H1 (cell line): Measurements from ENCODE around the gene CBFA2T2. TPM values are rescaled to one million over a fixed set of nuclear protein-coding genes. Genes with fewer than 3 reads are reported as not detected.

Experiments used
- CTCF ChIA-PET: fragments of 300-600 bp; sonication (Branson Sonifier 250); formaldehyde crosslinking; loops from one replicate; lab custom pipeline; 2021; ENCODE audit not compliant: partially characterized antibody; lab: Charles Lee
- POLR2A ChIA-PET: fragments of 300-600 bp; sonication (Branson Sonifier 250); formaldehyde crosslinking; loops from one replicate; lab custom pipeline; 2021; ENCODE audit warnings: inconsistent platforms; ENCODE audit not compliant: partially characterized antibody; lab: Charles Lee
- DNase-seq, 2 experiments: peaks; one replicate each; pipeline versions ENCODE4 v3.0.0 to v3.0.0-alpha.2; 2010 to 2022; ENCODE audit warnings: low spot score in 2 of 2, low read depth in 1 of 2, mixed read lengths in 1 of 2
- FAIRE-seq: peaks from 2 replicates; lab custom pipeline; 2011; peaks lifted over from hg19 to GRCh38; lab: Jason Lieb, UNC
- H2AFZ ChIP-seq: 2 replicates; pipeline ENCODE4 v1.8.1; 2012; ENCODE audit warnings: low read length, inconsistent platforms
- H2AK5ac ChIP-seq: 2 replicates; pipeline ENCODE4 v1.6.1; 2013; ENCODE audit warnings: low read depth, low read length
- H2BK120ac ChIP-seq: replicated peaks from 2 replicates; pipeline ENCODE3; 2013; ENCODE audit warnings: low read depth, low read length, inconsistent platforms
- H2BK12ac ChIP-seq: 2 replicates; pipeline ENCODE4 v1.6.1; 2013; ENCODE audit warnings: low read depth, low read length
- H2BK15ac ChIP-seq: 2 replicates; pipeline ENCODE4 v1.6.1; 2013; ENCODE audit warnings: low read length
- H2BK20ac ChIP-seq: 2 replicates; pipeline ENCODE4 v1.6.1; 2013; ENCODE audit warnings: low read length
- H2BK5ac ChIP-seq: 2 replicates; pipeline ENCODE4 v1.6.1; 2013; ENCODE audit warnings: low read depth, low read length
- H3K14ac ChIP-seq: 2 replicates; pipeline ENCODE4 v1.6.1; 2013; ENCODE audit warnings: inconsistent platforms; ENCODE audit not compliant: insufficient read length
- H3K18ac ChIP-seq: 2 replicates; pipeline ENCODE4 v1.6.1; 2013; ENCODE audit warnings: low read length; ENCODE audit errors: extremely low read depth
- H3K23ac ChIP-seq: 2 replicates; pipeline ENCODE4 v1.6.1; 2013; ENCODE audit warnings: inconsistent platforms; ENCODE audit not compliant: insufficient read length
- H3K23me2 ChIP-seq: 2 replicates; pipeline ENCODE4 v1.6.1; 2013; ENCODE audit warnings: low read depth, low read length
- H3K27ac ChIP-seq: 2 replicates; pipeline ENCODE4 v1.6.1; 2011; ENCODE audit warnings: low read depth, low read length, inconsistent platforms
- H3K27me3 ChIP-seq, 4 experiments: replicated peaks in 1 of 4; 1 replicate in 1 of 4; 2 replicates in 3 of 4; pipeline versions ENCODE4 v1.6.1 to v1.8.1; 2011 to 2013; ENCODE audit warnings: low read length in 3 of 4, mild to moderate bottlenecking in 3 of 4, inconsistent platforms in 2 of 4, mixed read lengths in 2 of 4, moderate library complexity in 1 of 4; ENCODE audit not compliant: control insufficient read depth in 3 of 4, insufficient read depth in 3 of 4; ENCODE audit errors: extremely low read depth in 1 of 4
- H3K36me3 ChIP-seq, 4 experiments: 2 replicates each; pipeline versions ENCODE4 v1.6.1 to v1.8.1; 2011 to 2013; ENCODE audit warnings: mild to moderate bottlenecking in 4 of 4, low read length in 3 of 4, moderate library complexity in 2 of 4, control low read depth in 1 of 4, inconsistent platforms in 1 of 4; ENCODE audit not compliant: insufficient read depth in 4 of 4, control insufficient read depth in 2 of 4
- H3K4ac ChIP-seq: replicated peaks from 2 replicates; pipeline ENCODE3; 2013; ENCODE audit warnings: low read length, low read depth, mixed read lengths, inconsistent platforms; ENCODE audit not compliant: insufficient read length
- H3K4me1 ChIP-seq, 4 experiments: replicated peaks in 1 of 4; 1 replicate in 1 of 4; 2 replicates in 3 of 4; pipeline versions ENCODE4 v1.6.1 to v1.8.1; 2011 to 2013; ENCODE audit warnings: low read length in 3 of 4, inconsistent platforms in 2 of 4, mixed read lengths in 1 of 4; ENCODE audit not compliant: insufficient read depth in 4 of 4, control insufficient read depth in 3 of 4
- H3K4me2 ChIP-seq, 2 experiments: 2 replicates each; pipeline versions ENCODE4 v1.6.1 to v1.8.1; 2011 to 2013; ENCODE audit warnings: low read depth in 2 of 2, low read length in 2 of 2, control low read depth in 1 of 2, inconsistent platforms in 1 of 2, mild to moderate bottlenecking in 1 of 2; ENCODE audit not compliant: insufficient read depth in 1 of 2
- H3K4me3 ChIP-seq, 4 experiments: fragments of 200-600, 300-600 bp in 1 of 4; sonication (generic), shearing (Covaris generic), sonication (Bioruptor Twin) in 1 of 4; 2 replicates each; pipeline versions ENCODE4 v1.5.1 to v1.8.1; 2011 to 2016; ENCODE audit warnings: low read length in 4 of 4, low read depth in 3 of 4, control low read depth in 2 of 4, inconsistent platforms in 2 of 4, mild to moderate bottlenecking in 2 of 4, mixed read lengths in 1 of 4, moderate library complexity in 1 of 4; ENCODE audit not compliant: insufficient read depth in 2 of 4; ENCODE audit errors: extremely low read depth in 1 of 4
- H3K56ac ChIP-seq: replicated peaks from 2 replicates; pipeline ENCODE3; 2013; ENCODE audit warnings: low read depth, mild to moderate bottlenecking, mixed read lengths, low read length, inconsistent platforms; ENCODE audit not compliant: insufficient read length
- H3K79me1 ChIP-seq: 2 replicates; pipeline ENCODE4 v1.6.1; 2013; ENCODE audit warnings: low read depth, low read length, control low read depth
- H3K79me2 ChIP-seq, 2 experiments: 2 replicates each; pipeline versions ENCODE4 v1.6.1 to v1.8.1; 2012 to 2013; ENCODE audit warnings: low read length in 2 of 2, mild to moderate bottlenecking in 2 of 2, inconsistent platforms in 1 of 2; ENCODE audit not compliant: insufficient read depth in 2 of 2, control insufficient read depth in 1 of 2
- H3K9ac ChIP-seq, 4 experiments: replicated peaks in 1 of 4; 1 replicate in 1 of 4; 2 replicates in 3 of 4; pipeline versions ENCODE4 v1.6.1 to v1.8.1; 2011 to 2013; ENCODE audit warnings: low read depth in 3 of 4, low read length in 3 of 4, control low read depth in 2 of 4, mild to moderate bottlenecking in 2 of 4, moderate library complexity in 2 of 4, inconsistent platforms in 1 of 4; ENCODE audit errors: extremely low read depth in 1 of 4
- H3K9me3 ChIP-seq, 2 experiments: 2 replicates each; pipeline versions ENCODE4 v1.6.1 to v1.8.1; 2012 to 2013; ENCODE audit warnings: mild to moderate bottlenecking in 2 of 2, moderate library complexity in 2 of 2, control low read depth in 1 of 2, inconsistent platforms in 1 of 2, low read depth in 1 of 2, low read length in 1 of 2, mixed read lengths in 1 of 2; ENCODE audit not compliant: insufficient read depth in 2 of 2
- H4K20me1 ChIP-seq, 2 experiments: replicated peaks in 1 of 2; 2 replicates each; pipeline versions ENCODE3 to v1.8.1; 2011 to 2013; ENCODE audit warnings: inconsistent platforms in 2 of 2, low read length in 2 of 2, mild to moderate bottlenecking in 1 of 2; ENCODE audit not compliant: insufficient read depth in 2 of 2, control insufficient read depth in 1 of 2
- H4K5ac ChIP-seq: 2 replicates; pipeline ENCODE4 v1.6.1; 2013; ENCODE audit warnings: low read length, low read depth, mixed read lengths, inconsistent platforms; ENCODE audit not compliant: insufficient read length
- H4K8ac ChIP-seq: 2 replicates; pipeline ENCODE4 v1.8.0; 2013; ENCODE audit warnings: mild to moderate bottlenecking, moderate library complexity, low read length, inconsistent platforms; ENCODE audit not compliant: insufficient read depth; ENCODE audit errors: extremely low read depth
- H4K91ac ChIP-seq: replicated peaks from 2 replicates; pipeline ENCODE3; 2013; ENCODE audit warnings: low read length, mixed read lengths, inconsistent platforms; ENCODE audit not compliant: insufficient read length
- BCL11A ChIP-seq, 2 experiments: IDR thresholded peaks; one replicate each; pipeline ENCODE4 v1.6.1; 2011; ENCODE audit warnings: low read depth in 2 of 2, low read length in 2 of 2, mild to moderate bottlenecking in 2 of 2
- BRCA1 ChIP-seq: IDR thresholded peaks from 2 replicates; pipeline ENCODE4 v1.6.1; 2012; ENCODE audit warnings: low read depth, low read length, improper control_type of control experiment
- CEBPB ChIP-seq: IDR thresholded peaks from 2 replicates; pipeline ENCODE4 v1.6.1; 2012; ENCODE audit warnings: low read depth, low read length
- CHD1 ChIP-seq: IDR thresholded peaks from 2 replicates; pipeline ENCODE4 v1.6.1; 2012; ENCODE audit warnings: low read depth, low read length, improper control_type of control experiment
- CTBP2 ChIP-seq: IDR thresholded peaks from 2 replicates; pipeline ENCODE4 v1.7.0; 2011; ENCODE audit warnings: borderline replicate concordance, mild to moderate bottlenecking, moderate library complexity, mixed read lengths, low read length; ENCODE audit not compliant: insufficient read depth, insufficient read length
- KDM5A ChIP-seq: fragments of 200-600 bp; IDR thresholded peaks from 2 replicates; pipeline ENCODE4 v1.7.1; 2012; ENCODE audit warnings: mild to moderate bottlenecking, low read length, inconsistent platforms, mixed read lengths
- RFX5 ChIP-seq: IDR thresholded peaks from 2 replicates; pipeline ENCODE4 v1.6.1; 2011; ENCODE audit warnings: low read depth, low read length, improper control_type of control experiment, borderline replicate concordance
- RXRA ChIP-seq: IDR thresholded peaks from 2 replicates; pipeline ENCODE4 v1.6.1; 2011; ENCODE audit warnings: low read depth, mild to moderate bottlenecking, low read length, moderate library complexity; ENCODE audit not compliant: insufficient read depth
- SP4 ChIP-seq: IDR thresholded peaks from 2 replicates; pipeline ENCODE4 v1.6.1; 2012; ENCODE audit warnings: low read length, inconsistent platforms
- TAF7 ChIP-seq: optimal IDR thresholded peaks from 2 replicates; pipeline ENCODE3; 2011; ENCODE audit warnings: low read depth, mild to moderate bottlenecking, inconsistent platforms, low read length, moderate library complexity, borderline replicate concordance
- TBP ChIP-seq: IDR thresholded peaks from 2 replicates; pipeline ENCODE4 v1.6.1; 2011; ENCODE audit warnings: low read depth, low read length, improper control_type of control experiment
- TCF12 ChIP-seq: IDR thresholded peaks from 2 replicates; pipeline ENCODE4 v1.6.1; 2011; ENCODE audit warnings: low read depth, mild to moderate bottlenecking, low read length
- WGBS, 2 experiments: shearing (Covaris generic) in 1 of 2; methylation state at CpG; one replicate each; pipeline versions ENCODE4 v1.1.6 to v1.1.7; 2013 to 2015; ENCODE audit warnings: low lambda C conversion rate in 2 of 2, mixed read lengths in 2 of 2, inconsistent platforms in 1 of 2, low coverage in 1 of 2, missing lambda C conversion rate in 1 of 2; ENCODE audit not compliant: insufficient replicate concordance in 2 of 2, insufficient coverage in 1 of 2, insufficient read length in 1 of 2; ENCODE audit errors: extremely low coverage in 1 of 2, missing lambda C conversion rate in 1 of 2; 5-methylcytosine and 5-hydroxymethylcytosine counted together
- polyA plus RNA-seq, 7 experiments: library from polyadenylated mRNA; depleted of rRNA in 3 of 7; stranded (reverse) in 5 of 7; unstranded in 2 of 7; fragments of >200 nt in 5 of 7; fragments of 200-250 nt in 2 of 7; gene quantifications; 1 replicate in 5 of 7; 2 replicates in 1 of 7; 4 replicates in 1 of 7; pipeline versions ENCODE4 v1.2.1 to v1.2.3, GENCODE V29; 2011 to 2013; ENCODE audit warnings: missing spikeins in 2 of 7, mixed read lengths in 2 of 7
- total RNA-seq: library from RNA; stranded (reverse); fragmentation: NEBNext Ultra II Directional; extraction: Animal tissue kit (Norgen Biotek cat#: 25700); gene quantifications from 2 replicates; pipeline ENCODE4 v1.2.1, GENCODE V29; 2021

The CBFA2T2 gene
- total and polyA plus RNA-seq, 2 of the 8 experiments (the other 6 are each of a cell fraction or from before 2014, with no cell fraction given) = 11.6 to 12.9 TPM

DNA sequence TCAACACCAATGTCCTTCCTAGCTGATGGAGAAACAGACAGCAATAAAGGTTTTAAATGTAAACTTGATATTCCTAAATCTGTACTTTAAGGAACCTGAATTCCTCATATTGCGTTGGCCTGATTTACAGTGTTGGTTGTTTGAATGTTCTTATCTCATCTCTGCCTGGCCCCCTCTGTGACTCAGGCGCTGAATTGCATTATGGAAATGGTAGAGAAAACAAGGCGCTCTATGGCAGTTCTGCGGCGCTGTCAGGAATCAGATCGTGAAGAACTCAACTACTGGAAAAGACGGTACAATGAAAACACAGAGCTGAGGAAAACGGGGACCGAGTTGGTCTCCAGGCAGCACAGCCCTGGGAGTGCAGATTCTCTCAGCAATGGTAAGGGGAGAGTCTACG is 139.6 kb downstream of the CBFA2T2 start:
- no peak for DNase-seq
- Histone ChIP-seq H2BK12ac (no peak overlapping the region), H3K4me2 (no peak overlapping the region), H3K14ac (no peak overlapping the region), H4K20me1 (peaks cover 0 to 2% of the 10 kb centered on the region in 2 experiments), H4K8ac (no peak overlapping the region), H3K27me3 (no peaks in the 10 kb centered on the region)
- TF ChIP-seq CEBPB (no peak), BRCA1 (no peak), RXRA (no peak), TCF12 (no peak), TAF7 (no peak), TBP (no peak), RFX5 (no peak), CTBP2 (no peak), KDM5A (no peak), SP4 (no peak), BCL11A (IDR thresholded peaks at IDR 0.05; ENCODE audit: low read depth in 2 of 2, low read length in 2 of 2) (no peak), CHD1 (no peak)
- TF ChIP-seq, all 59 proteins: peak for 0
- H3K27ac ChIP-seq = no peak overlapping the region
- peaks cover 3 to 16% (median 6%) of the 10 kb centered on the region in 4 experiments; a peak in 6 of 8 replicates for H3K36me3 ChIP-seq
- H3K9ac ChIP-seq = no peak overlapping the region
- H3K4ac ChIP-seq = no peak overlapping the region
- FAIRE-seq = no peak
- no peak overlapping the region for H3K4me3 ChIP-seq
- no peak overlapping the region for H2BK5ac ChIP-seq
- H3K18ac ChIP-seq = no peak overlapping the region
- H2BK20ac ChIP-seq = no peak overlapping the region
- H3K23me2 ChIP-seq = no peaks in the 10 kb centered on the region
- H3K79me1 ChIP-seq = no peaks in the 10 kb centered on the region
- no peak overlapping the region for H2AFZ ChIP-seq
- H2AK5ac ChIP-seq = no peak overlapping the region
- ChIA-PET POLR2A (no interaction called here), CTCF (interaction anchor here (1.1 kb wide), 1 partner anchor 100 kb away, joined by 3 read pairs; no protein-coding TSS in a partner anchor)
- H3K9me3 ChIP-seq = no peaks in the 10 kb centered on the region
- H4K5ac ChIP-seq = no peak overlapping the region
- no peak overlapping the region for H4K91ac ChIP-seq
- no peak overlapping the region for H3K23ac ChIP-seq
- H3K4me1 ChIP-seq = no peaks in the 10 kb centered on the region
- H2BK15ac ChIP-seq = no peak overlapping the region
- H3K56ac ChIP-seq = no peak overlapping the region
- H2BK120ac ChIP-seq = no peak overlapping the region
- no peaks in the 10 kb centered on the region for H3K79me2 ChIP-seq
- WGBS, 2 experiments = 91% methylated on average over 10 of the region's 10 CpGs; no CpG with 5 or more reads in 1 of the 2 experiments
